Spleen (tissue), 11 donors: Measurements from ENCODE around the gene AK8. TPM values are rescaled to one million over a fixed set of nuclear protein-coding genes. Genes with fewer than 3 reads are reported as not detected.
A peak's percentile ranks its signal among the peaks of the same experiment; 100 is the strongest.

ENCODE experiments used
- DNase-seq: peaks from one replicate; pipeline ENCODE4 v3.0.0-alpha.2; 2020
- H3K27ac ChIP-seq, 8 donors: fragments of 200-600 bp; sonication (generic) in 7 of 8; 1 replicate in 4 of 8; 2 replicates in 4 of 8; pipeline versions ENCODE4 v1.5.0 to v1.8.0; 2016 to 2021; ENCODE audit warnings: inconsistent platforms in 4 of 8, mild to moderate bottlenecking in 4 of 8, moderate library complexity in 1 of 8
- H3K27me3 ChIP-seq, 7 donors: fragments of 200-600 bp; sonication (generic) in 6 of 7; replicated peaks in 1 of 7; 1 replicate in 4 of 7; 2 replicates in 3 of 7; pipeline versions ENCODE4 v1.5.0 to v1.8.0; 2016 to 2021; ENCODE audit warnings: inconsistent platforms in 3 of 7, mild to moderate bottlenecking in 1 of 7
- H3K36me3 ChIP-seq, 6 donors: fragments of 200-600 bp; sonication (generic) in 5 of 6; 1 replicate in 4 of 6; 2 replicates in 2 of 6; pipeline versions ENCODE4 v1.5.0 to v1.8.0; 2016 to 2021; ENCODE audit warnings: inconsistent platforms in 2 of 6
- H3K4me1 ChIP-seq, 6 donors: fragments of 200-600 bp; sonication (generic) in 5 of 6; 1 replicate in 3 of 6; 2 replicates in 3 of 6; pipeline versions ENCODE4 v1.5.0 to v1.8.0; 2016 to 2021; ENCODE audit warnings: inconsistent platforms in 3 of 6
- H3K4me3 ChIP-seq, 8 donors: fragments of 200-600 bp; sonication (generic) in 7 of 8; 1 replicate in 4 of 8; 2 replicates in 4 of 8; pipeline versions ENCODE4 v1.5.0 to v1.8.0; 2016 to 2021; ENCODE audit warnings: inconsistent platforms in 4 of 8, mild to moderate bottlenecking in 4 of 8, moderate library complexity in 2 of 8
- H3K9me3 ChIP-seq, 8 donors: fragments of 200-600 bp; sonication (generic) in 7 of 8; 1 replicate in 4 of 8; 2 replicates in 4 of 8; pipeline versions ENCODE4 v1.5.0 to v1.8.0; 2016 to 2021; ENCODE audit warnings: inconsistent platforms in 4 of 8
- CTCF ChIP-seq, 11 experiments: fragments of 200-600 bp in 7 of 11; fragments of 450-650 bp in 4 of 11; sonication (generic) in 4 of 11; IDR thresholded peaks in 8 of 11; conservative IDR thresholded peaks in 3 of 11; 1 replicate in 7 of 11; 2 replicates in 4 of 11; pipeline versions ENCODE4 v1.4.0 to v1.8.0; 2016 to 2021; ENCODE audit warnings: antibody characterized with exemption in 11 of 11, inconsistent platforms in 4 of 11, mild to moderate bottlenecking in 1 of 11
- POLR2A ChIP-seq, 3 donors: fragments of 450-650 bp; IDR thresholded peaks; one replicate each; pipeline ENCODE4 v1.5.1; 2017; ENCODE audit warnings: antibody characterized with exemption in 3 of 3, mild to moderate bottlenecking in 1 of 3
- POLR2AphosphoS5 ChIP-seq, 3 donors: sonication (generic); formaldehyde crosslinking; IDR thresholded peaks; one replicate each; pipeline ENCODE4 v1.5.1; 2017; ENCODE audit warnings: antibody characterized with exemption in 3 of 3
- WGBS, 5 donors: extraction: QIAGEN DNeasy Blood & Tissue Kit in 3 of 5; methylation state at CpG; one replicate each; pipeline versions ENCODE4 v1.1.5 to v1.1.7; 2013 to 2018; 5-methylcytosine and 5-hydroxymethylcytosine counted together
- intact Hi-C: fragments of 100-400 bp; cut with DNase I; formaldehyde crosslinking; loops from one replicate; pipeline ENCODE4 v1.15.0; 2023; ENCODE audit warnings: low total_unique reads
- polyA plus RNA-seq, 3 donors: library from polyadenylated mRNA; stranded (reverse); fragments of 200-250 nt; gene quantifications; one replicate each; pipeline ENCODE4 v1.2.1, GENCODE V29; 2013
- total RNA-seq, 7 donors: library from RNA; depleted of rRNA in 3 of 7; stranded (reverse); fragments of >200 nt in 3 of 7; fragmentation: NEBNext Ultra II Directional in 4 of 7; extraction: Animal tissue kit (Norgen Biotek cat#: 25700) in 4 of 7; gene quantifications; one replicate each; pipeline versions ENCODE4 v1.1.0 to v1.2.1, GENCODE V29; 2016 to 2021
- donor health status: healthy with polysubstance abuse.
- donor health status: DM: no; HTN: no; CAD: no; lungs with moderate emphysema.
- donor health status: DM: no; HTN: no; CAD: no.
- donor health status: Bipolar disorder and iron deficiency.
- donor health status: healthy.
- donor health status: DM: no; HTN: no; CAD: no.
- donor health status: DM: yes; HTN: yes; CAD: no.

The AK8 gene
- total and polyA plus RNA-seq, 10 donors: 0.22 to 1.8 (median 0.93) TPM

GRCh38 chr9:132883349-132884294 lies 5.5 kb upstream of the AK8 start:
- WGBS, 5 donors: 86 to 96% (median 91%) methylated on average over 25 to 27 of the region's 27 CpGs
- no peaks in the 10 kb centered on the region for H3K9me3 ChIP-seq
- no peak overlapping the region for H3K4me3 ChIP-seq
- no peak for TF ChIP-seq POLR2A (IDR thresholded peaks at IDR 0.05)
- TF ChIP-seq CTCF (IDR thresholded peaks at IDR 0.05 in 8 of 11, conservative IDR thresholded peaks at IDR 0.05 in 3 of 11): no peak
- no peak for TF ChIP-seq POLR2AphosphoS5 (IDR thresholded peaks at IDR 0.05)
- peaks cover 0 to 43% (median 17%) of the 10 kb centered on the region in 6 donors for H3K4me1 ChIP-seq
- peak; percentile 59 for DNase-seq
- no peaks in the 10 kb centered on the region for H3K27me3 ChIP-seq
- peaks cover 0 to 5% (median 0%) of the 10 kb centered on the region in 6 donors for H3K36me3 ChIP-seq
- intact Hi-C loops: no loop called here
- no peak overlapping the region for H3K27ac ChIP-seq

- no peak overlapping the region for H3K27ac ChIP-seq
- peak; percentile 38 for DNase-seq
- no peaks in the 10 kb centered on the region for H3K27me3 ChIP-seq
- WGBS, 5 donors: 82 to 91% (median 83%) methylated on average over 3 to 6 of the region's 6 CpGs
- no peak overlapping the region for H3K4me3 ChIP-seq
- intact Hi-C loops: no loop called here
- peaks cover 0 to 3% (median 0%) of the 10 kb centered on the region in 6 donors for H3K36me3 ChIP-seq
- H3K9me3 ChIP-seq: no peaks in the 10 kb centered on the region
- TF ChIP-seq POLR2A (IDR thresholded peaks at IDR 0.05): no peak
- TF ChIP-seq POLR2AphosphoS5 (IDR thresholded peaks at IDR 0.05): no peak
- no peak for TF ChIP-seq CTCF (IDR thresholded peaks at IDR 0.05 in 8 of 11, conservative IDR thresholded peaks at IDR 0.05 in 3 of 11)
- H3K4me1 ChIP-seq: peaks cover 0 to 40% (median 17%) of the 10 kb centered on the region in 6 donors
These were observed 4.5 kb upstream of the AK8 start for GRCh38 chr9:132882616-132883015.

- 38 to 52% (median 41%) methylated on average over 6 of the region's 6 CpGs for WGBS, 5 donors
- Histone ChIP-seq H3K27ac (no peak overlapping the region), H3K27me3 (no peaks in the 10 kb centered on the region), H3K36me3 (no peaks in the 10 kb centered on the region), H3K9me3 (no peaks in the 10 kb centered on the region), H3K4me3 (no peak overlapping the region), H3K4me1 (peaks cover 0 to 40% (median 21%) of the 10 kb centered on the region in 6 donors)
- intact Hi-C loops: no loop called here
- TF ChIP-seq POLR2A (IDR thresholded peaks at IDR 0.05) (no peak), CTCF (IDR thresholded peaks at IDR 0.05 in 8 of 11, conservative IDR thresholded peaks at IDR 0.05 in 3 of 11) (no peak), POLR2AphosphoS5 (IDR thresholded peaks at IDR 0.05) (no peak)
- peak; percentile 69 for DNase-seq
These were observed 3.7 kb upstream of the AK8 start for GRCh38 chr9:132881826-132882225.

GRCh38 chr9:132880324-132880661 lies 2.2 kb upstream of the AK8 start:
- intact Hi-C loops: no loop called here

More at GRCh38 chr9:132880324-132880661, 2.2 kb upstream of the AK8 start:
- WGBS, 5 donors: 84 to 92% (median 89%) methylated on average over 7 of the region's 7 CpGs
- no peaks in the 10 kb centered on the region for H3K9me3 ChIP-seq
- DNase-seq: peak; percentile 5
- no peaks in the 10 kb centered on the region for H3K36me3 ChIP-seq
- H3K4me3 ChIP-seq: no peak overlapping the region
- TF ChIP-seq CTCF (IDR thresholded peaks at IDR 0.05 in 8 of 11, conservative IDR thresholded peaks at IDR 0.05 in 3 of 11): no peak
- TF ChIP-seq POLR2A (IDR thresholded peaks at IDR 0.05): no peak
- no peak for TF ChIP-seq POLR2AphosphoS5 (IDR thresholded peaks at IDR 0.05)
- no peaks in the 10 kb centered on the region for H3K27me3 ChIP-seq
- peaks cover 0 to 28% (median 21%) of the 10 kb centered on the region in 6 donors for H3K4me1 ChIP-seq
- H3K27ac ChIP-seq: peak overlapping the region in 3 of 8 donors; percentile 76 to 85 (median 84)
